ENCODE measurements around the gene AGPS.

The AGPS gene

DNA sequence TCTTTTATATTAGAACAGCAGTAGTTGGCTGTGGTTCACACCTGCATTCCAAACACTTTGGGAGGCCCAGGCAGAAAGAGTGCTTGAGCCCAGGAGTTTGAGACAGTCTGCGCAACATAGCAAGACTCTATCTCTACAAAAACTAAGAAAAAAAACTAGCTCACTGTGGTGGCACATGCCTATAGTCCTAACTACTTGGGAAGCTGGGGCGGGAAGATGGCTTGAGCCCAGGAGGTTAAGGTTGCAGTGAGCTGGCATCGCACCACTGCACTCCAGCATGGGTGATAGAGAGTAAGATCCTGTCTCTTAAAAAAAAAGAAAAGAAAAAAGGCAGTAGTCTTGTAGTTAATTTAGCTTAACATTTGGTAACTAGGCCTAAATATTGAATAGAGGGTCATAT, 136.6 kb downstream of the AGPS start:
- ChIA-PET POLR2A (no interaction called here), CTCF (no interaction called here)
- DNase-seq (ENCODE audit: extremely low spot score) = no peak
- TF ChIP-seq, protein P1, sequence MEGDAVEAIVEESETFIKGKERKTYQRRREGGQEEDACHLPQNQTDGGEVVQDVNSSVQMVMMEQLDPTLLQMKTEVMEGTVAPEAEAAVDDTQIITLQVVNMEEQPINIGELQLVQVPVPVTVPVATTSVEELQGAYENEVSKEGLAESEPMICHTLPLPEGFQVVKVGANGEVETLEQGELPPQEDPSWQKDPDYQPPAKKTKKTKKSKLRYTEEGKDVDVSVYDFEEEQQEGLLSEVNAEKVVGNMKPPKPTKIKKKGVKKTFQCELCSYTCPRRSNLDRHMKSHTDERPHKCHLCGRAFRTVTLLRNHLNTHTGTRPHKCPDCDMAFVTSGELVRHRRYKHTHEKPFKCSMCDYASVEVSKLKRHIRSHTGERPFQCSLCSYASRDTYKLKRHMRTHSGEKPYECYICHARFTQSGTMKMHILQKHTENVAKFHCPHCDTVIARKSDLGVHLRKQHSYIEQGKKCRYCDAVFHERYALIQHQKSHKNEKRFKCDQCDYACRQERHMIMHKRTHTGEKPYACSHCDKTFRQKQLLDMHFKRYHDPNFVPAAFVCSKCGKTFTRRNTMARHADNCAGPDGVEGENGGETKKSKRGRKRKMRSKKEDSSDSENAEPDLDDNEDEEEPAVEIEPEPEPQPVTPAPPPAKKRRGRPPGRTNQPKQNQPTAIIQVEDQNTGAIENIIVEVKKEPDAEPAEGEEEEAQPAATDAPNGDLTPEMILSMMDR (IDR thresholded peaks at IDR 0.05; ENCODE audit: control extremely low read depth, extremely low read depth, low read depth, missing control alignments) = no peak

DNA sequence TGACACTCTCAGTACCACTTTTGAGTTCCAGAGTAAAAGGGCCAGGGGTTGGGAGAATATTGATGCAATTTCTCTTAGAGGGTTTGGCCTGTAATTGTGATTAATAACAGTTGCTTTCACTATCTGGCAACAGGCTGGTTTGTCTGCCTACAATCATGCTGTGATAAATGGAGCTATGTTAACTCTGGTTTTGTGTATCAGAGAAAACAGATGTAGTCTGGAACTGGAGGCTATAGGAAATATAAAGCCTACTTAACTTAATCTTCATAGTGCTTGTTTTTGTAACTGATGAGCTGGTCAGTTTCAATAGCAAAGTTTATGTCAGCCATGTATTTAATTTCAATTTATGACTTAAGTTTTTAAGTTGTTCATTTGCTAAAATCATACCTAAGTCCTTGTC, 138.0 kb downstream of the AGPS start:
- CTCF ChIA-PET = interaction anchor here (0.8 to 1.8 kb wide), 3 partner anchors 15 to 22 kb away, joined by 3 to 4 read pairs (median 4); a partner anchor contains a TSS
- POLR2A ChIA-PET = no interaction called here
- TF ChIP-seq, protein P1 (IDR thresholded peaks at IDR 0.05; ENCODE audit: control extremely low read depth, extremely low read depth, low read depth, missing control alignments) = no peak
- DNase-seq (ENCODE audit: extremely low spot score) = no peak

DNA sequence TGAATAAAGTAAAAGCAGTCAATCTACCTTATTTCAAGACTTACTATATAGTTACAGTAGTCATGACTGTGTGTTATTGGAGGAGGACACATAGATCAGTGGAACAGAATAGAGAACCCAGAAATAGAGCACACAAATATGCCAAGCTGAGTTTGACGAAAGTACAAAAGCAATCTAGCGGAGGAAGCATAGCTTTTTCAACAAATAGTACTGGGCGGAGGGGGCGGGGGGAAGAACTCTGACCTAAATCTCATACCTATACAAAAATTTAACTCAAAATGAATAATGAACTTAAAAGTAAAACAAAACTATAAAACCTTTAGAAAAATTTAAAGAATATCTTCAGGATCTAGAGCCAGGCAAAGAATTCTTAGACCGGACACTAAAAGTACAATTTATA, 139.1 kb downstream of the AGPS start:
- DNase-seq (ENCODE audit: extremely low spot score) = no peak
- TF ChIP-seq, protein P1 (IDR thresholded peaks at IDR 0.05; ENCODE audit: control extremely low read depth, extremely low read depth, low read depth, missing control alignments) = no peak
- CTCF ChIA-PET = interaction anchor here (1.0 to 1.8 kb wide), 3 partner anchors 13 to 16 kb away, joined by 4 read pairs; no protein-coding TSS in a partner anchor
- POLR2A ChIA-PET = no interaction called here

DNA sequence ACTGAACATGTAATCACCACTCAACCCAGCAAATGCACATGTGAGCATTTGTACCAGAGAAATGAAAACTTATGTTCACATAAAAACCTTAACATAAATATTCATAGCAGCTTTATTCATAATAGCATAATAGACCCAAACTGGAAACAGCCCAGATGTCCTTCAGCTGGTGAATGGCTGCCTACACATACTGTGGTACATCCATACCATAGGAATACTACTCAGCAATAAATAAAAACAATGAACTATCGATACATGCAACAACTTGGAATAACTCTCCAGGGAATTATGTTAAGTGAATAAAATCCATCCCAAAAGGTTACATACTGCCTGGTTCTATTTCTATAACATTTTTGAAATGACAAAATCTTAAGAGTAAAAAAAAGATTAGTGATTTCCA, 140.0 kb downstream of the AGPS start:
- CTCF ChIA-PET = interaction anchor here (1.0 to 1.9 kb wide), 3 partner anchors 12 to 66 kb away, joined by 4 to 10 read pairs (median 4); no protein-coding TSS in a partner anchor
- POLR2A ChIA-PET = no interaction called here
- no peak for DNase-seq (ENCODE audit: extremely low spot score)
- TF ChIP-seq, protein P1 (IDR thresholded peaks at IDR 0.05; ENCODE audit: control extremely low read depth, extremely low read depth, low read depth, missing control alignments) = no peak

DNA sequence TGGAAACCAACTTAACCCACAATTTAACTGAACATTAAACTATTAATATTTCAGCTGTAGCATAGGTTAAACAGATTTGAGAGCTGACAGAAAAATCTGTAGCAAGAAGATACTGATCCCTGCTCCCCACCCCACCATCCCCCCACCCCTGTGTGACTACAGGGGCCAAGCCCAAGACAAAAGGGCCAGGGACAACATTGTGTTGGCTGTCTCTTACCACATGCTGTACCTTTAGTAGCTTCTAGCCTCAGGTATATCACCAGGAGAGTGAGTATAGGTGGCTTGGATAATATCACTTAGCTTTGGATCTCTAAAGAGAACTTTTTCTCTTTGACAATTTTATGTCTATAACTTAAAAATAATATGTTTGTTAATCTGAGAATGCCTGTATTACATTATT, 140.7 kb downstream of the AGPS start:
- no peak for DNase-seq (ENCODE audit: extremely low spot score)
- ChIA-PET CTCF (interaction anchor here (0.8 to 3.8 kb wide), 8 partner anchors 8 to 65 kb away, joined by 3 to 15 read pairs (median 4); no protein-coding TSS in a partner anchor), POLR2A (no interaction called here)
- TF ChIP-seq, protein P1 (IDR thresholded peaks at IDR 0.05; ENCODE audit: control extremely low read depth, extremely low read depth, low read depth, missing control alignments) = no peak

DNA sequence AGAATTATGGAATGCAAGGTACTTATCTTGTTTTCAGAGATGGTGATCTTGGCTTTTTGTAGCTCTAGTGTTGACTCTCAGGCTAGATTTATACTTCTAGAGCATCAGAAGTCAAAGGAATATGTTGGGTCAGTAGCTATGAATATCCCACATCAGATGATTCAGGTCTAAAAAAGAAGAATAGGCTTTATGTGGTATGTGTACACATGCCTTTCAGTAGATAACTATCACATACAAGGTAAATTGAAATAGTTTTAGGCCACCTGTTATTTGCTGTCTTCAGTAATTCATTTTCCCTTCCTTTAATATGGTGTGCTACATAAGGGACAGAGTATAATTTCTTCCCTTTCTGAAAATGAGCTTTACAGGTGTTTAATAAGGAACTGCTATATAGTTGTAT, 142.4 kb downstream of the AGPS start:
- ChIA-PET POLR2A (no interaction called here), CTCF (interaction anchor here (1.0 to 3.8 kb wide), 7 partner anchors 9 to 58 kb away, joined by 3 to 15 read pairs (median 5); no protein-coding TSS in a partner anchor)
- TF ChIP-seq, protein P1 (IDR thresholded peaks at IDR 0.05; ENCODE audit: control extremely low read depth, extremely low read depth, low read depth, missing control alignments) = no peak
- DNase-seq (ENCODE audit: extremely low spot score) = no peak

Data from GM10248 (cell line).